Testis (tissue), 2 donors: ENCODE measurements around the gene F8.

Experiments
- CTCF ChIP-seq, 3 experiments: fragments of 450-650 bp in 2 of 3; fragments of 200-600 bp in 1 of 3; sonication (generic) in 1 of 3; IDR thresholded peaks; one replicate each; pipeline ENCODE4 v1.5.1; 2016 to 2019; ENCODE audit warnings: antibody characterized with exemption in 3 of 3, mild to moderate bottlenecking in 2 of 3, moderate library complexity in 1 of 3
- POLR2A ChIP-seq: fragments of 450-650 bp; IDR thresholded peaks from one replicate; pipeline ENCODE4 v1.6.1; 2017; ENCODE audit warnings: antibody characterized with exemption, mild to moderate bottlenecking, moderate library complexity

GRCh38 chrX:154892296-154892695 is 130.2 kb downstream of the F8 start:
- TF ChIP-seq CTCF (IDR thresholded peaks at IDR 0.05) (no peak), POLR2A (no peak)
